K562 (cell line): ENCODE measurements around the gene NUP85. TPM values are rescaled to one million over a fixed set of nuclear protein-coding genes. Genes with fewer than 3 reads are reported as not detected.

ENCODE experiments used
- BRD4 ChIP-seq: fragments of 200-600 bp; sonication (generic); IDR thresholded peaks from 2 replicates; pipeline ENCODE4 v1.6.1; 2017; ENCODE audit warnings: inconsistent platforms
- BRF2 ChIP-seq: IDR thresholded peaks from 3 replicates; pipeline ENCODE4 v1.6.1; 2011; ENCODE audit warnings: borderline replicate concordance, mild to moderate bottlenecking; ENCODE audit not compliant: insufficient read length, insufficient read depth
- FOXM1 ChIP-seq, 2 experiments: fragments of 450-650 bp in 1 of 2; sonication (generic) in 1 of 2; formaldehyde crosslinking in 1 of 2; IDR thresholded peaks; 2 replicates each; pipeline versions ENCODE4 v1.6.1 to v1.9.0; 2017 to 2022; ENCODE audit warnings: low read depth in 2 of 2, mild to moderate bottlenecking in 2 of 2, missing genetic modification reagents in 1 of 2, moderate library complexity in 1 of 2
- GATAD2A ChIP-seq: fragments of 450-650 bp; IDR thresholded peaks from 2 replicates; pipeline ENCODE4 v1.6.1; 2017
- HEY1 ChIP-seq: fragments of 250-450 bp; sonication (Bioruptor Pico); IDR thresholded peaks from 2 replicates; pipeline ENCODE4 v1.5.0; 2020; ENCODE audit warnings: mild to moderate bottlenecking, moderate library complexity, borderline replicate concordance
- KAT7 ChIP-seq: sonication (generic); formaldehyde crosslinking; IDR thresholded peaks from 2 replicates; pipeline ENCODE4 v1.8.0; 2022; ENCODE audit warnings: missing genetic modification reagents, mild to moderate bottlenecking, borderline replicate concordance
- MCM7 ChIP-seq, 2 experiments: fragments of 450-650 bp; IDR thresholded peaks; 2 replicates each; pipeline ENCODE4 v1.6.1; 2016 to 2018
- NCOA1 ChIP-seq: fragments of 450-650 bp; IDR thresholded peaks from 2 replicates; pipeline ENCODE4 v1.6.1; 2016; ENCODE audit warnings: low read depth
- NELFE ChIP-seq: IDR thresholded peaks from 2 replicates; pipeline ENCODE4 v1.6.1; 2011; ENCODE audit warnings: mild to moderate bottlenecking; ENCODE audit not compliant: insufficient read depth, insufficient read length
- NR0B1 ChIP-seq: fragments of 450-650 bp; IDR thresholded peaks from one replicate; pipeline ENCODE4 v1.6.1; 2018; ENCODE audit warnings: mild to moderate bottlenecking, moderate library complexity; ENCODE audit not compliant: partially characterized antibody
- NR3C1 ChIP-seq: sonication (generic); formaldehyde crosslinking; IDR thresholded peaks from 2 replicates; pipeline ENCODE4 v1.8.1; 2022; ENCODE audit warnings: missing genetic modification reagents
- PHF8 ChIP-seq: fragments of 200-600 bp; sonication (generic); IDR thresholded peaks from 2 replicates; pipeline ENCODE4 v1.6.1; 2012; ENCODE audit warnings: mixed run types, mild to moderate bottlenecking, inconsistent platforms, low read length, moderate library complexity, borderline replicate concordance
- RBM22 ChIP-seq: fragments of 200-400 bp; formaldehyde crosslinking; IDR thresholded peaks from 2 replicates; pipeline ENCODE4 v1.6.1; 2018; ENCODE audit warnings: low read length, low read depth; ENCODE audit not compliant: poor library complexity, severe bottlenecking
- RBM34 ChIP-seq: fragments of 200-400 bp; formaldehyde crosslinking; IDR thresholded peaks from 2 replicates; pipeline ENCODE4 v1.6.1; 2018; ENCODE audit warnings: low read length, borderline replicate concordance; ENCODE audit not compliant: insufficient read depth
- RBM39 ChIP-seq: fragments of 200-400 bp; formaldehyde crosslinking; optimal IDR thresholded peaks from 2 replicates; pipeline ENCODE3; 2018; ENCODE audit warnings: low read depth, low read length
- RUNX1 ChIP-seq: sonication (generic); IDR thresholded peaks from 2 replicates; pipeline ENCODE4 v1.6.1; 2016; ENCODE audit warnings: antibody characterized with exemption, low read depth
- SAFB ChIP-seq: fragments of 200-400 bp; formaldehyde crosslinking; IDR thresholded peaks from 2 replicates; pipeline ENCODE4 v1.6.1; 2017; ENCODE audit warnings: low read depth, low read length, borderline replicate concordance
- SMARCB1 ChIP-seq: IDR thresholded peaks from 2 replicates; pipeline ENCODE4 v1.6.1; 2011; ENCODE audit warnings: improper control_type of control experiment, low read depth; ENCODE audit not compliant: insufficient read length
- SP2 ChIP-seq: IDR thresholded peaks from 2 replicates; pipeline ENCODE4 v1.6.1; 2011; ENCODE audit warnings: mild to moderate bottlenecking, low read depth, low read length, moderate library complexity; ENCODE audit not compliant: poor library complexity, severe bottlenecking; ENCODE audit errors: extremely low read depth
- TAF7 ChIP-seq: fragments of 450-650 bp; IDR thresholded peaks from 2 replicates; pipeline ENCODE4 v1.6.1; 2016; ENCODE audit warnings: missing genetic modification characterization, missing compliant biosample characterization
- ZNF282 ChIP-seq: sonication (generic); formaldehyde crosslinking; IDR thresholded peaks from 2 replicates; pipeline ENCODE4 v1.8.1; 2023; ENCODE audit warnings: missing genetic modification reagents
- ZNF740 ChIP-seq, 3 experiments: fragments of 200-800 bp in 1 of 3; sonication (Bioruptor generic) in 1 of 3; sonication (generic) in 1 of 3; formaldehyde crosslinking in 1 of 3; IDR thresholded peaks; 2 replicates each; pipeline versions ENCODE4 v1.6.1 to v1.8.0; 2016 to 2022; ENCODE audit warnings: mild to moderate bottlenecking in 2 of 3, missing compliant biosample characterization in 2 of 3, missing genetic modification characterization in 2 of 3, missing genetic modification reagents in 1 of 3
- ZZZ3 ChIP-seq: fragments of 450-650 bp; IDR thresholded peaks from 2 replicates; pipeline ENCODE4 v1.6.1; 2016; ENCODE audit warnings: antibody characterized with exemption, mild to moderate bottlenecking, moderate library complexity
- polyA plus RNA-seq, 8 experiments: library from polyadenylated mRNA; depleted of rRNA in 4 of 8; stranded (reverse) in 5 of 8; unstranded in 3 of 8; fragments of >200 nt; fragmentation: Nextera tagmentation in 2 of 8; fragmentation: Illumina TruSeq in 1 of 8; extraction: Ambion mirVana in 2 of 8; extraction: Trizol in 1 of 8; gene quantifications; 2 replicates each; pipeline versions ENCODE4 v1.2.1 to v1.2.3, GENCODE V29; 2011 to 2014; ENCODE audit warnings: inconsistent platforms in 1 of 8, missing spikeins in 1 of 8
- total RNA-seq, 7 experiments: library from RNA; depleted of rRNA in 6 of 7; stranded (reverse); fragments of >200 nt in 6 of 7; fragmentation: Illumina TruSeq in 2 of 7; extraction: Trizol in 2 of 7; gene quantifications; 2 replicates each; pipeline versions ENCODE4 v1.2.1 to v1.2.3, GENCODE V29; 2011 to 2021; ENCODE audit warnings: low replicate concordance in 1 of 7
- TF ChIP-seq, protein P1 (sequence below): sonication (generic); formaldehyde crosslinking; IDR thresholded peaks from 2 replicates; pipeline ENCODE4 v1.8.0; 2022; ENCODE audit warnings: mild to moderate bottlenecking, low read depth, missing genetic modification reagents

Gene NUP85
- total and polyA plus RNA-seq, 9 of the 15 experiments (the other 6 are each of a cell fraction or from before 2014, with no cell fraction given): 50.2 to 177 (median 110) TPM

DNA sequence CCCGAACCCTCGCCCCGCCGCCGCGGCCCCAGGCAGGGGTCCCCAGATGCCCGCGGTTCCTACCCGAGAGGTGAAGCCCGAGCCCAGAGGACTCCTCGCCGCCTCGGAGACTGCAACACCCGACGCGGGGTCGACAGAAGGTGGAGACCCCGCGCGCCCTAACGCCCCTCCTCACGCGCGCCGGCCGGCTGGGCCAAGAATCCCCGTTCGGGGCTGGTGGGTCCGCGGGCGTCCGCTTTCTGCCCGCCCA is 23.2 kb upstream of the NUP85 start (continued):
- TF ChIP-seq NCOA1 (no peak), ZZZ3 (no peak), RBM34 (0 out of 2 replicates have a peak, but pooled peaks have one; percentile 30), HEY1 (CRISPR knock-in tag) (no peak), RBM39 (no peak), NR3C1 (CRISPR knock-in tag) (0 out of 2 replicates have a peak, but pooled peaks have one; percentile 20), BRF2 (no peak), BRD4 (peak; percentile 30; the same call in 1 of the 2 replicates), SP2 (no peak), MCM7 (IDR thresholded peaks at IDR 0.05) (no peak), PHF8 (peak; percentile 18; the same call in 1 of the 2 replicates), NR0B1 (no peak), SAFB (0 out of 2 replicates have a peak, but pooled peaks have one; percentile 15), FOXM1 (IDR thresholded peaks at IDR 0.05; ENCODE audit: low read depth) (no peak), FOXM1 (CRISPR knock-in tag; IDR thresholded peaks at IDR 0.05; ENCODE audit: low read depth) (no peak), RUNX1 (no peak), NELFE (no peak), SMARCB1 (no peak), TAF7 (tag) (no peak), ZNF740 (CRISPR knock-in tag; IDR thresholded peaks at IDR 0.05) (no peak), ZNF740 (tag; IDR thresholded peaks at IDR 0.05) (no peak), RBM22 (peak; percentile 57), KAT7 (CRISPR knock-in tag) (peak; percentile 98; the same call in 1 of the 2 replicates), GATAD2A (no peak), ZNF282 (no peak)
- TF ChIP-seq, protein P1, sequence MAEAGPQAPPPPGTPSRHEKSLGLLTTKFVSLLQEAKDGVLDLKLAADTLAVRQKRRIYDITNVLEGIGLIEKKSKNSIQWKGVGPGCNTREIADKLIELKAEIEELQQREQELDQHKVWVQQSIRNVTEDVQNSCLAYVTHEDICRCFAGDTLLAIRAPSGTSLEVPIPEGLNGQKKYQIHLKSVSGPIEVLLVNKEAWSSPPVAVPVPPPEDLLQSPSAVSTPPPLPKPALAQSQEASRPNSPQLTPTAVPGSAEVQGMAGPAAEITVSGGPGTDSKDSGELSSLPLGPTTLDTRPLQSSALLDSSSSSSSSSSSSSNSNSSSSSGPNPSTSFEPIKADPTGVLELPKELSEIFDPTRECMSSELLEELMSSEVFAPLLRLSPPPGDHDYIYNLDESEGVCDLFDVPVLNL (CRISPR knock-in tag): no peak
